Stimulated activated CD4-positive, alpha-beta T cell treated with anti-CD3 and anti-CD28 coated beads, Interleukin-12 subunit alpha, Interleukin-12 subunit beta, amount 100 ng/mL, for 24 hours (primary cell): Measurements from ENCODE around the gene HERC5.
"Not testable (repeated sequence)": the region's sequence is repeated elsewhere in the genome, so short reads cannot be mapped to it uniquely, and the experiment has no call there.

Source experiments
- DNase-seq, 2 experiments: peaks; one replicate each; pipeline ENCODE4 v3.0.0-alpha.2; 2020; ENCODE audit warnings: low read depth in 2 of 2

The HERC5 gene

GRCh38 chr4:88456670-88457306 is at the start of gene HERC5:
Gene HERC5, plus strand, starts transcription at chr4:88457119. Its CDS starts 151 bp downstream, at chr4:88457270.
- DNase-seq: peak; percentile 65 to 75

- DNase-seq: no peak
These were observed 47.7 kb upstream of the HERC5 start for GRCh38 chr4:88409206-88409605.

- no peak for DNase-seq
These were observed 47.1 kb upstream of the HERC5 start for GRCh38 chr4:88409789-88410188.

GRCh38 chr4:88411491-88412096 is 45.3 kb upstream of the HERC5 start:
- no peak for DNase-seq

GRCh38 chr4:88413801-88414200 is 43.1 kb upstream of the HERC5 start:
- DNase-seq: no peak

GRCh38 chr4:88414755-88415154 is 42.2 kb upstream of the HERC5 start:
- no peak for DNase-seq

- DNase-seq: no peak
These were observed 40.9 kb upstream of the HERC5 start for GRCh38 chr4:88415982-88416381.

- DNase-seq: no peak
These were observed 38.5 kb upstream of the HERC5 start for GRCh38 chr4:88418411-88418810.

- DNase-seq: no peak
These were observed 37.0 kb upstream of the HERC5 start for GRCh38 chr4:88419874-88420273.

- no peak for DNase-seq
These were observed 36.1 kb upstream of the HERC5 start for GRCh38 chr4:88420844-88421243.

GRCh38 chr4:88422403-88422802 is 34.5 kb upstream of the HERC5 start:
- no peak for DNase-seq

GRCh38 chr4:88429401-88429800 is 27.5 kb upstream of the HERC5 start:
- no peak for DNase-seq

- no peak for DNase-seq
These were observed 20.8 kb upstream of the HERC5 start for GRCh38 chr4:88435987-88436693.

- not testable (repeated sequence) for DNase-seq
These were observed 19.0 kb upstream of the HERC5 start for GRCh38 chr4:88437873-88438272.

- DNase-seq: no peak
These were observed 17.7 kb upstream of the HERC5 start for GRCh38 chr4:88439161-88439760.

- no peak for DNase-seq
These were observed 16.8 kb upstream of the HERC5 start for GRCh38 chr4:88440146-88440545.

- DNase-seq: no peak
These were observed 15.2 kb upstream of the HERC5 start for GRCh38 chr4:88441696-88442095.

- DNase-seq: no peak
These were observed 14.2 kb upstream of the HERC5 start for GRCh38 chr4:88442689-88443191.

- no peak for DNase-seq
These were observed 13.4 kb upstream of the HERC5 start for GRCh38 chr4:88443486-88443885.

GRCh38 chr4:88445252-88445651 is 11.7 kb upstream of the HERC5 start:
- no peak for DNase-seq

- no peak for DNase-seq
These were observed 10.8 kb upstream of the HERC5 start for GRCh38 chr4:88446124-88446523.

- DNase-seq: no peak
These were observed 9.4 kb upstream of the HERC5 start for GRCh38 chr4:88447371-88448095.
